ENCODE results near the gene EVA1B. TPM values are rescaled to one million over a fixed set of nuclear protein-coding genes. Genes with fewer than 3 reads are reported as not detected.

EVA1B gene
- total RNA-seq, 2 experiments from 2014 or later, result 12.3 to 13.3 TPM

- Mint-ChIP-seq H3K4me1 (ENCODE audit: low read depth) (peaks cover 3% of the 10 kb centered on the region), H3K27ac (no peak overlapping the region)
- POLR2A ChIA-PET, result interaction anchor here (0.7 kb wide), 1 partner anchor 18 kb away, joined by 3 read pairs; no protein-coding TSS in a partner anchor
Measured at GRCh38 chr1:36344395-36344680, 20.9 kb upstream of the EVA1B start.

GRCh38 chr1:36343651-36344394, 20.4 kb upstream of the EVA1B start:
- H3K4me1 Mint-ChIP-seq (ENCODE audit: low read depth), result peaks cover 8% of the 10 kb centered on the region
- H3K4me3 Mint-ChIP-seq, result no peak overlapping the region
- DNase-seq, result no peak
- ChIA-PET CTCF (interaction anchor here (0.7 to 3.2 kb wide), 14 partner anchors 8 to 81 kb away, joined by 3 to 53 read pairs (median 14); no protein-coding TSS in a partner anchor), POLR2A (interaction anchor here (0.7 kb wide), 1 partner anchor 19 kb away, joined by 3 read pairs; no protein-coding TSS in a partner anchor)
- peaks cover 35% of the 10 kb centered on the region for H3K36me3 Mint-ChIP-seq (ENCODE audit: low read depth)
- ATAC-seq, result no peak
- no peak overlapping the region for H3K27ac Mint-ChIP-seq
- no peaks in the 10 kb centered on the region for H3K9me3 Mint-ChIP-seq (ENCODE audit: insufficient read depth)
- H3K27me3 Mint-ChIP-seq (ENCODE audit: low read depth), result no peaks in the 10 kb centered on the region

More at GRCh38 chr1:36344395-36344680, 20.9 kb upstream of the EVA1B start:
- Mint-ChIP-seq H3K4me3 (no peak overlapping the region), H3K27me3 (ENCODE audit: low read depth) (no peaks in the 10 kb centered on the region), H3K9me3 (ENCODE audit: insufficient read depth) (no peaks in the 10 kb centered on the region), H3K36me3 (ENCODE audit: low read depth) (peaks cover 34% of the 10 kb centered on the region)
- no peak for ATAC-seq
- CTCF ChIA-PET, result interaction anchor here (1.1 to 1.2 kb wide), 2 partner anchors 23 to 24 kb away, joined by 4 to 5 read pairs; no protein-coding TSS in a partner anchor
- no peak for DNase-seq

GRCh38 chr1:36342426-36343185, 19.2 kb upstream of the EVA1B start:
- Mint-ChIP-seq H3K27ac (peak overlapping the region; percentile 50), H3K36me3 (ENCODE audit: low read depth) (peaks cover 25% of the 10 kb centered on the region), H3K4me3 (no peak overlapping the region), H3K9me3 (ENCODE audit: insufficient read depth) (no peaks in the 10 kb centered on the region), H3K4me1 (ENCODE audit: low read depth) (peaks cover 19% of the 10 kb centered on the region), H3K27me3 (ENCODE audit: low read depth) (no peaks in the 10 kb centered on the region)
- ChIA-PET CTCF (interaction anchor here (0.6 to 3.2 kb wide), 27 partner anchors 9 to 1730 kb away, joined by 3 to 53 read pairs (median 6); partner anchors contain the start of genes LSM10 and TRAPPC3), POLR2A (interaction anchor here (0.6 to 0.9 kb wide), 2 partner anchors 24 to 58 kb away, joined by 3 read pairs; no protein-coding TSS in a partner anchor)
- DNase-seq (peak; percentile 67), ATAC-seq (peak; percentile 83)

- ChIA-PET CTCF (interaction anchor here (0.7 to 3.2 kb wide), 21 partner anchors 8 to 180 kb away, joined by 3 to 53 read pairs (median 8); partner anchors contain the start of gene LSM10), POLR2A (interaction anchor here (0.9 kb wide), 1 partner anchor 59 kb away, joined by 3 read pairs; no protein-coding TSS in a partner anchor)
- Mint-ChIP-seq H3K27me3 (ENCODE audit: low read depth) (no peaks in the 10 kb centered on the region), H3K4me1 (ENCODE audit: low read depth) (peaks cover 19% of the 10 kb centered on the region), H3K9me3 (ENCODE audit: insufficient read depth) (no peaks in the 10 kb centered on the region), H3K36me3 (ENCODE audit: low read depth) (peaks cover 19% of the 10 kb centered on the region), H3K27ac (no peak overlapping the region), H3K4me3 (no peak overlapping the region)
- ATAC-seq (no peak), DNase-seq (no peak)
Measured at GRCh38 chr1:36341626-36342320, 18.3 kb upstream of the EVA1B start.

- DNase-seq (no peak), ATAC-seq (no peak)
- CTCF ChIA-PET, result interaction anchor here (0.9 kb wide), 1 partner anchor 30 kb away, joined by 3 read pairs; no protein-coding TSS in a partner anchor
- H3K27ac Mint-ChIP-seq, result peak overlapping the region; percentile 67
- no peak overlapping the region for H3K4me3 Mint-ChIP-seq
- no peaks in the 10 kb centered on the region for H3K9me3 Mint-ChIP-seq (ENCODE audit: insufficient read depth)
- POLR2A ChIA-PET, result no interaction called here
- H3K27me3 Mint-ChIP-seq (ENCODE audit: low read depth), result no peaks in the 10 kb centered on the region
- H3K36me3 Mint-ChIP-seq (ENCODE audit: low read depth), result peaks cover 9% of the 10 kb centered on the region
- peaks cover 19% of the 10 kb centered on the region for H3K4me1 Mint-ChIP-seq (ENCODE audit: low read depth)
Measured at GRCh38 chr1:36339615-36340014, 16.2 kb upstream of the EVA1B start.

GRCh38 chr1:36339215-36339614, 15.8 kb upstream of the EVA1B start:
- ChIA-PET CTCF (interaction anchor here (0.9 kb wide), 1 partner anchor 30 kb away, joined by 3 read pairs; no protein-coding TSS in a partner anchor), POLR2A (no interaction called here)
- Mint-ChIP-seq H3K4me3 (no peak overlapping the region), H3K9me3 (ENCODE audit: insufficient read depth) (no peaks in the 10 kb centered on the region), H3K36me3 (ENCODE audit: low read depth) (peaks cover 8% of the 10 kb centered on the region), H3K27ac (peak overlapping the region; percentile 67), H3K27me3 (ENCODE audit: low read depth) (no peaks in the 10 kb centered on the region), H3K4me1 (ENCODE audit: low read depth) (peaks cover 19% of the 10 kb centered on the region)
- DNase-seq, result no peak
- no peak for ATAC-seq

- ATAC-seq, result no peak
- H3K9me3 Mint-ChIP-seq (ENCODE audit: insufficient read depth), result no peaks in the 10 kb centered on the region
- H3K27me3 Mint-ChIP-seq (ENCODE audit: low read depth), result no peaks in the 10 kb centered on the region
- ChIA-PET CTCF (no interaction called here), POLR2A (interaction anchor here (0.6 kb wide), 1 partner anchor 189 kb away, joined by 3 read pairs; the partner anchor contains the start of gene TRAPPC3)
- no peak overlapping the region for H3K4me3 Mint-ChIP-seq
- H3K4me1 Mint-ChIP-seq (ENCODE audit: low read depth), result peaks cover 19% of the 10 kb centered on the region
- H3K27ac Mint-ChIP-seq, result no peak overlapping the region
- DNase-seq, result no peak
- H3K36me3 Mint-ChIP-seq (ENCODE audit: low read depth), result peaks cover 8% of the 10 kb centered on the region
Measured at GRCh38 chr1:36337830-36338229, 14.4 kb upstream of the EVA1B start.

- Mint-ChIP-seq H3K9me3 (ENCODE audit: insufficient read depth) (no peaks in the 10 kb centered on the region), H3K27me3 (ENCODE audit: low read depth) (peaks cover 25% of the 10 kb centered on the region), H3K4me3 (no peak overlapping the region), H3K36me3 (ENCODE audit: low read depth) (no peaks in the 10 kb centered on the region), H3K4me1 (ENCODE audit: low read depth) (peaks cover 32% of the 10 kb centered on the region), H3K27ac (no peak overlapping the region)
- CTCF ChIA-PET, result interaction anchor here (2.0 kb wide), 1 partner anchor 12 kb away, joined by 9 read pairs; no protein-coding TSS in a partner anchor
- ATAC-seq, result no peak
- DNase-seq, result no peak
- POLR2A ChIA-PET, result interaction anchor here (1.1 kb wide), 1 partner anchor 9 kb away, joined by 3 read pairs; no protein-coding TSS in a partner anchor
Measured at GRCh38 chr1:36330940-36331339, 7.5 kb upstream of the EVA1B start.

GRCh38 chr1:36329817-36330216, 6.4 kb upstream of the EVA1B start:
- H3K9me3 Mint-ChIP-seq (ENCODE audit: insufficient read depth), result no peaks in the 10 kb centered on the region
- CTCF ChIA-PET, result no interaction called here

GRCh38 chr1:36328713-36329112, 5.3 kb upstream of the EVA1B start:
- H3K4me3 Mint-ChIP-seq, result no peak overlapping the region
- ChIA-PET POLR2A (no interaction called here), CTCF (interaction anchor here (1.2 kb wide), 1 partner anchor 43 kb away, joined by 4 read pairs; no protein-coding TSS in a partner anchor)
- H3K27me3 Mint-ChIP-seq (ENCODE audit: low read depth), result peaks cover 30% of the 10 kb centered on the region
- H3K9me3 Mint-ChIP-seq (ENCODE audit: insufficient read depth), result no peaks in the 10 kb centered on the region
- peaks cover 43% of the 10 kb centered on the region for H3K4me1 Mint-ChIP-seq (ENCODE audit: low read depth)
- no peaks in the 10 kb centered on the region for H3K36me3 Mint-ChIP-seq (ENCODE audit: low read depth)
- no peak overlapping the region for H3K27ac Mint-ChIP-seq
- DNase-seq (no peak), ATAC-seq (no peak)

More at GRCh38 chr1:36329817-36330216, 6.4 kb upstream of the EVA1B start:
- Mint-ChIP-seq H3K27me3 (ENCODE audit: low read depth) (peaks cover 30% of the 10 kb centered on the region), H3K4me1 (ENCODE audit: low read depth) (peaks cover 32% of the 10 kb centered on the region), H3K4me3 (no peak overlapping the region), H3K36me3 (ENCODE audit: low read depth) (no peaks in the 10 kb centered on the region), H3K27ac (no peak overlapping the region)
- ATAC-seq, result no peak
- DNase-seq, result no peak
- POLR2A ChIA-PET, result no interaction called here

- ATAC-seq (no peak), DNase-seq (no peak)
- ChIA-PET POLR2A (no interaction called here), CTCF (interaction anchor here (2.2 kb wide), 1 partner anchor 15 kb away, joined by 8 read pairs; no protein-coding TSS in a partner anchor)
- H3K9me3 Mint-ChIP-seq (ENCODE audit: insufficient read depth), result no peaks in the 10 kb centered on the region
- H3K4me3 Mint-ChIP-seq, result no peak overlapping the region
- peaks cover 30% of the 10 kb centered on the region for H3K27me3 Mint-ChIP-seq (ENCODE audit: low read depth)
- H3K36me3 Mint-ChIP-seq (ENCODE audit: low read depth), result no peaks in the 10 kb centered on the region
- peaks cover 44% of the 10 kb centered on the region for H3K4me1 Mint-ChIP-seq (ENCODE audit: low read depth)
- H3K27ac Mint-ChIP-seq, result no peak overlapping the region
Measured at GRCh38 chr1:36328088-36328480, 4.6 kb upstream of the EVA1B start.
